ENCODE results near the gene HLA-F.

GRCh38 chr6:29759457-29759856 lies 36.2 kb downstream of the HLA-F start:
- no peak for TF ChIP-seq CTCF (IDR thresholded peaks at IDR 0.05)
- no peak for TF ChIP-seq POLR2A (IDR thresholded peaks at IDR 0.05)
